Thoracic aorta (tissue), 2 donors: ENCODE data around the gene GPR31. TPM values are rescaled to one million over a fixed set of nuclear protein-coding genes. Genes with fewer than 3 reads are reported as not detected.

ENCODE experiments used
- ATAC-seq: fragments of 150-250 bp; one replicate; pipeline ENCODE4 v1.8.0; 2017; ENCODE audit warnings: low read depth; ENCODE audit not compliant: insufficient number of reproducible peaks, low FRiP score
- DNase-seq: peaks from one replicate; pipeline ENCODE4 v3.0.0-alpha.2; 2020; ENCODE audit warnings: low spot score
- H3K27ac ChIP-seq, 2 donors: fragments of 200-600 bp; sonication (generic); 1 replicate in 1 of 2; 2 replicates in 1 of 2; pipeline ENCODE4 v1.5.1; 2016; ENCODE audit warnings: mild to moderate bottlenecking in 2 of 2, moderate library complexity in 2 of 2
- H3K27me3 ChIP-seq: fragments of 200-600 bp; sonication (generic); replicated peaks from 2 replicates; pipeline ENCODE4 v1.6.0; 2016; ENCODE audit warnings: mild to moderate bottlenecking; ENCODE audit not compliant: insufficient read depth
- H3K36me3 ChIP-seq: fragments of 200-600 bp; sonication (generic); one replicate; pipeline ENCODE4 v1.5.1; 2016
- H3K4me1 ChIP-seq, 2 donors: fragments of 200-600 bp; sonication (generic); 1 replicate in 1 of 2; 2 replicates in 1 of 2; pipeline versions ENCODE4 v1.5.1 to v1.6.0; 2016; ENCODE audit warnings: low read depth in 2 of 2, mild to moderate bottlenecking in 1 of 2; ENCODE audit not compliant: control insufficient read depth in 1 of 2
- H3K4me3 ChIP-seq: fragments of 200-600 bp; sonication (generic); 2 replicates; pipeline ENCODE4 v1.5.1; 2016; ENCODE audit warnings: mild to moderate bottlenecking
- H3K9me3 ChIP-seq: fragments of 200-600 bp; sonication (generic); 2 replicates; pipeline ENCODE4 v1.5.1; 2016
- total RNA-seq, 2 donors: library from RNA; depleted of rRNA; stranded (reverse); fragments of >200 nt; gene quantifications; one replicate each; pipeline versions ENCODE4 v1.1.0 to v1.2.3, GENCODE V29; 2016
- TF ChIP-seq, protein P1 (sequence below): fragments of 200-600 bp; sonication (generic); IDR thresholded peaks from one replicate; pipeline ENCODE4 v1.5.1; 2019; ENCODE audit warnings: antibody characterized with exemption

Gene GPR31
- total RNA-seq, 2 donors from 2014 or later, result not detected

DNA sequence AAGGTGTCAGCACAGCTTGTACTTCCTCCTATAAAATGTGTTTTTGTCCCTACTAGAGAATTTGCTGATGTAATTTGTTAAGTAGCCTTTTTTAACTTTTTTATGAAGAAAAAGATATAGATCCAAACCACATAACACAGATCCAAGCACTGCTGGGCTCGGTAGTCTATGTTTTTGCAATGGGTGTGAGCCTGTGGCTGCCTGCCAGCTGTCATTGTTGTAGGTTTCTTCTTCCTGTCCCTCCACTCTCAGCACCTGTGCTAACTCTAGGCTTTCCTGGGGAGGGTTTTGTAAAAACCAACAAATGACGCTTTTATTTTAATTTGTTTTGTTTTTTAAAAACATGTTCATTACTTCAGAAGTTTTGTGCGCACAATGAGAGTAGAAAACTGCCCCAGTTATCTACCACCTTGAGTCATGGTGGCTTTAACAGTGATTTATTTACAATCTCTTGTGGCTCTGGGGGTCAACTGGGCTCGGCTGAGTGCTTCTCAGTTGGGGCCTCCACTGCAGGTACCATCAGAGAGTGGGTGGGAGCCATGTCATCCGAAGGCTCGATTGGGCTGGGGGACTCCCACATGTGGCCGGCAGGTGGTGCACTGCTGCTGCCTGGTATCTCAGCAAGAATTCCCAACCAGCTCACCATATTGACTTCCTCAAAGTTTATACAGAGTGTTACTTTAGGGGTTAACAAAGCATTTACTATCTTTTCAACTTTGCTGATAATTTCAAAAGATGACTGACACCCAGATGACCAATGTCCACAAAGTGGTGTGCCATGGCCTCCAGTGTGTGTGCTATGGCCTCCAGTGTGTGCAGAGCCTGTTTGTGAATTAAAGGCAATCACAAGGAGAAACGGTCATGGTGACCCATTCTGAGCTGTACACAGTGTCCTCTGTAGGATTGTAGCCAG is 37.9 kb downstream of the GPR31 start:
- ATAC-seq (no peak), DNase-seq (no peak)
- Histone ChIP-seq H3K4me1 (no peaks in the 10 kb centered on the region), H3K36me3 (no peaks in the 10 kb centered on the region), H3K27ac (no peak overlapping the region), H3K4me3 (no peak overlapping the region), H3K27me3 (no peaks in the 10 kb centered on the region), H3K9me3 (no peaks in the 10 kb centered on the region)
- TF ChIP-seq, protein P1, sequence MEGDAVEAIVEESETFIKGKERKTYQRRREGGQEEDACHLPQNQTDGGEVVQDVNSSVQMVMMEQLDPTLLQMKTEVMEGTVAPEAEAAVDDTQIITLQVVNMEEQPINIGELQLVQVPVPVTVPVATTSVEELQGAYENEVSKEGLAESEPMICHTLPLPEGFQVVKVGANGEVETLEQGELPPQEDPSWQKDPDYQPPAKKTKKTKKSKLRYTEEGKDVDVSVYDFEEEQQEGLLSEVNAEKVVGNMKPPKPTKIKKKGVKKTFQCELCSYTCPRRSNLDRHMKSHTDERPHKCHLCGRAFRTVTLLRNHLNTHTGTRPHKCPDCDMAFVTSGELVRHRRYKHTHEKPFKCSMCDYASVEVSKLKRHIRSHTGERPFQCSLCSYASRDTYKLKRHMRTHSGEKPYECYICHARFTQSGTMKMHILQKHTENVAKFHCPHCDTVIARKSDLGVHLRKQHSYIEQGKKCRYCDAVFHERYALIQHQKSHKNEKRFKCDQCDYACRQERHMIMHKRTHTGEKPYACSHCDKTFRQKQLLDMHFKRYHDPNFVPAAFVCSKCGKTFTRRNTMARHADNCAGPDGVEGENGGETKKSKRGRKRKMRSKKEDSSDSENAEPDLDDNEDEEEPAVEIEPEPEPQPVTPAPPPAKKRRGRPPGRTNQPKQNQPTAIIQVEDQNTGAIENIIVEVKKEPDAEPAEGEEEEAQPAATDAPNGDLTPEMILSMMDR, result no peak

DNA sequence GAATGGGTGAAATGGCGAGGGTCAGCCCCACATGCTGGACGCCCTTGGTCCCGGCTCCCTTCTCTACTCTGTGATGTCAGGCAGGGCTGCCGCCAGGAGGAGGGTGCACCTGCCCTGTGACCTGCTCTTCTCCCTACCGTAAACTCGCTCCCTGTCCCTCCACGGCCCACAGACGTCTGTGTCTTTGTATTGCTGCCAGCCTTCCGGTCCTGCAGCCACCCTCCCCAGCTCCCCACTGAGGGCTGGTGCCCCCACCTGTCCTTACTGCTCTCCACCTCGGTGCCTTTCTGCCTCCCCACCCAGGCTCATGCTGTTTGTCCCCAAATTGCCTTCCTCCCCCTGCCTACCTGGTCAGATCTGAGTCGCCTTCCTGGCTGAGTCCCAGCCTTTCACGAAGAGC is 38.9 kb downstream of the GPR31 start:
- Histone ChIP-seq H3K27ac (no peak overlapping the region), H3K4me3 (no peak overlapping the region), H3K27me3 (no peaks in the 10 kb centered on the region), H3K36me3 (no peaks in the 10 kb centered on the region), H3K4me1 (no peaks in the 10 kb centered on the region), H3K9me3 (no peaks in the 10 kb centered on the region)
- no peak for DNase-seq
- TF ChIP-seq, protein P1, result no peak
- no peak for ATAC-seq

DNA sequence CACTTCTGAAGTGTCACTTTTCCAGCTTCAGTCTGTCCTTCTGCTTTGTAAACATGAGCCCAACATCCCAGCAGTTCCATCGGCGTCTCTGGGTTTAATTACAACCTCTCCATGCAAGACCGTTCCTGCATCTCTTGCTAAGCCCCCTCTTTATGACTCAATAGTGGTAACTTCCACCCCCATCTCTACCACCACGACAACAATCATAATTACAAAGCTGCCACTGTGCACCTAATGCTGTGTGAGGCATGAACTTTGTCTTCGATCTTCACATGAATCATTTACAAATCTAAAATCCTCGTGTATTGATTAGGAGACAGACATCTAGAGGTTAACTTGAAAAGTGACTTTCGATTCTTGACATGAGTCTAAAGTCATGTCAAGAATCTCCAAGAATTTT is 39.8 kb downstream of the GPR31 start:
- no peak overlapping the region for H3K4me3 ChIP-seq
- DNase-seq, result no peak
- no peaks in the 10 kb centered on the region for H3K36me3 ChIP-seq
- TF ChIP-seq, protein P1, result no peak
- ATAC-seq, result no peak
- H3K27ac ChIP-seq, result no peak overlapping the region
- no peaks in the 10 kb centered on the region for H3K4me1 ChIP-seq
- H3K9me3 ChIP-seq, result no peaks in the 10 kb centered on the region
- no peaks in the 10 kb centered on the region for H3K27me3 ChIP-seq

DNA sequence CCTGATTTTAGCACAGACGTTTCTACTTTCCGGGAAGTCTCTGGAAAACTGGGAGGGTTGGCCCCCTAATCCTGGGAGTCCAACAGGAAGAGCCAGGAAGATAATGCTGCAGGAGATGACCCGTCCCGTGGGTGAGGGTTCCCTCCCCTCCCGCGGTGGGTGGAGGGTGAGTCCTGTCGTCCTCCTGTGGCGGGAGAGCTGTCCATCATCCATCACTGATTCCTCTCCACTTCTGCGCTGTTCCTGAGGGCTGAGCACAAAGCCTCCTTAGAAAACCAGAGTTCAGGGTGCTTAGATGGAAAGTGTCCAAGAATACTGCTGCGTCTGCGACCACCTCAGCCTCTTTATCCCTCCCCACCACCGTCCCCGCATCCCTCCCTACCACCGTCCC is 40.9 kb downstream of the GPR31 start:
- H3K4me3 ChIP-seq, result no peak overlapping the region
- no peak for DNase-seq
- no peaks in the 10 kb centered on the region for H3K9me3 ChIP-seq
- no peak for ATAC-seq
- H3K4me1 ChIP-seq, result no peaks in the 10 kb centered on the region
- TF ChIP-seq, protein P1, result no peak
- H3K27ac ChIP-seq, result no peak overlapping the region
- H3K36me3 ChIP-seq, result no peaks in the 10 kb centered on the region
- no peaks in the 10 kb centered on the region for H3K27me3 ChIP-seq

DNA sequence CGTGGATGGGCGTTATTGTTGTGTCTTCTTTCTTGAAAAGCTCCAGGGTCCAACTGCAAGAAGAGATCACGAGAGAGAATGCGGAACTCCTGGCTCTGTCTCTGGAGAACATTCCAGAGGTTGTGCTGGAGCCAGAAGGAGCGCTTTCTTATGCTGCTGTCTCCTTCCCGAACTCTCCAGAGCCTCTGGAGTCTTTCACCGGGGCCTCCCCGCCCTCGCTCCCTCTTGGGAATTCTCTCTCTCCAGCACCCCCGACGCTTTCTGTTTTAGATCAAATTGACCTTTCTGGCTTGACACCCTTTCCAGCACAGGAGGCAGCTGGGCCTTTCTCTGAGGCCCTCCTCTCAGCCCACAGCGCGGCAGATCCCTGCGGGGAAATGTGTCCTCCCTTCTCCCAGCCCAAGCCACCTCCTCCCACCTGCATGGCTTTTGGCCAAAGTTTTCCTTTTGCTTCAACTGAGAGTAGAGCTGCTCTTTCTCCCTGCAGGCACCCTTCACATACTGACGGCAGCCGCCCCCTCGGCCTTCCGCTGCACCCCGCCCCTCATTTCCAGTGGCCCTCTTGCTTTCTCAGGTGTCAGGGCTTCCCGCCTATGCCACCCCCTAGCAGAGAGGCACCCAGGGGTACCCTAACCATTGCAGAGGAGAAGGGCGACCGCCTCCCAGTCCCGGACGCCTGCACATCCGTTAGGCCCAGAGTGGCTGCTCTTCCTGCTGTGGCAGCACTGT is 41.5 kb downstream of the GPR31 start:
- Histone ChIP-seq H3K4me3 (no peak overlapping the region), H3K36me3 (no peaks in the 10 kb centered on the region), H3K9me3 (no peaks in the 10 kb centered on the region), H3K27me3 (no peaks in the 10 kb centered on the region), H3K27ac (no peak overlapping the region), H3K4me1 (no peaks in the 10 kb centered on the region)
- no peak for DNase-seq
- TF ChIP-seq, protein P1, result no peak
- no peak for ATAC-seq
